GM19372 (cell line): ENCODE data around the gene MAGI1.

Experiments
- ATAC-seq: cut with Tn5 transposase; IDR thresholded peaks from one replicate; pipeline ENCODE4 v1.9.1; 2021; ENCODE audit warnings: mild to moderate bottlenecking, low read depth, moderate library complexity; ENCODE audit not compliant: unreplicated experiment

Gene MAGI1

DNA sequence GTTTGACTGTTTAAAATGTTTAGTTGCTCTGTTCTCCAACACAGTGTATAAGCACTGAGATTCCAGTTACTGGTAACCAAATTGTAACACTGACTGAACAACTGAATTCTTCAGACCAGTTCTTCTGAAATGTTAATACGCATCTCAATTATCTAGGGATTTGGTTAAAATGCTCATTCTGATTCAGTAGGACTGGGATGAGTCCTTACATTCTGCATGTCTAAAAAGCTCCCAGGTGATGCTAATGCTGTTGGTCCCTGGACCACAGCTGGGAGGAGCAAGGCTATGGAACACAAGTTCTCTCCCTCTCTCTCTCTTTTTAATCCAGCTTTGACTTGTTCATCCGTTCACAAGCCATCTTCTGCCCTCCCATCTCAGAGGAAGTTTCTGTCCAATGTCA, 380.3 kb downstream of the MAGI1 start:
- no peak for ATAC-seq

GRCh38 chr3:65655061-65655460, 383.7 kb downstream of the MAGI1 start:
- no peak for ATAC-seq

DNA sequence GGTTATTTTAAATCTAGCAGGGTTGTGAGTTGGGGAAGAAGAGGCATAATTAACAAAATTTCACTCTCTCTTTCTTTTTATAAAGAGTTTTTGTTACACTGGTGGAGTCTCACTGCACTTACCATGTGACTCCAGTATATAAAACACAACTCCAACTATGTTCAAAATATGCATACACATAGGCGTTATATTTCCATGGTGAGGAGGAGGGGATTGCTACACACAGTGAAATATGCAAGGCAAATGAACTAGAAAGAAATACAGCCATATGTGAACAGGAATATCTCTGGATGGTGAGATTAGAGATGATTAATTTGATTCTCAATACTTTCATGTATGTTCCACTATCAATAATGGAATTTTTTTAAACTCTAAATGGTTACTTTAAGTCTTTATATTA, 385.0 kb downstream of the MAGI1 start:
- ATAC-seq: no peak

DNA sequence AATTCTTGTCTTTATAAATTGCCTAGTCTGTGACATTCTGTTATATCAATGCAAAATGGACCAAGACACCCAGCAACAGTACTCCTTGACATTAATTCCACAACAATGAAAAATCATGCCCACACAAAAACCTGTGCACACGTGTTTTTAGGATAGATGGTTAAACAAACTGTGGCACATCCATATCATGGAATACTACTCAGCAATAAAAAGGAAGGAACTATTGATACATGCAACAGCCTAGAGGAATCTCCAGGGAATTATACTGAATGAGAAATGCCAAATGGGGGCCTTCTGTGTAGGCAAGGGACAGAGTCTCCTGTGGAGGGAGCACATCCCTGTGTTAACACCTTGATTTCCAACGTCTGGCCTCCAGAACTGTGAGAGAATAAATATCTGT, 388.5 kb downstream of the MAGI1 start:
- ATAC-seq: no peak

GRCh38 chr3:65647369-65647768, 391.3 kb downstream of the MAGI1 start:
- ATAC-seq: no peak

DNA sequence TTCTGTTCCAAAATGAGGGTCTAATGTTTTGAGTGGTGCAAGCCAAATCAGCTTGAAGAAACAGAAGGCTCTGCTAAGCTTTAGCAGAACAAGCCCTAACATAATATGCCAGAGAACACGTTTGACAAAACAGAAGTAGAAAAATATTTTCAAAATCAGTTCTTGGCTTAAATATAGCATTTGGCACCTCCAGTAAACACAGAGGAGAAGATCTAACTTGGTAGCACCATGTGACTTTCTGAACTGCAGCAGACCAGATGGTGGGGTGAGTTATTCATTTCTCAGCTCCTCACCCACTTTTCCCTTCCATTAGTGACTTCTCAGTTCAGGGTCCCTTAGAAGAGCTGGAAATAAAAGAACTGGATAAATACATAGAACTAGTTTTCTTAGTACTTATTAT, 395.8 kb downstream of the MAGI1 start:
- ATAC-seq: no peak

DNA sequence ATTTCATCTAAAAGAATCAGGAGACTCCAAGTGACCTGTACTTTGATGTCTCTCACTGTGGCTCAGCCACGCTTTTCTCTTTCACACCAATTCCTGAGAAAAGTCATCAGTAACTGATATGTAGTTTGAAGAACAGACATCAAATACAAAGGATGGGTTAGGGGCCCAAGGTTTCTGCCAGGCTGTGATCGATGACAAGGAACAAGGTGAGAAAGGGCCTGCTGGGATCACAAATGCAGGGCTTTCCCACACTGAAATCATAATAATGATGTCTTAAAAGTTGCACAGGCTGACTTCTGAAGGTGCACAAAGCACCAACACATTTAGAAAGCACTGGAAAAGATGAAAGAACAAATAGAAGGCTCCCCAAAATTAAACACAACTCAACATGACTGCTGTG, 396.9 kb downstream of the MAGI1 start:
- no peak for ATAC-seq

DNA sequence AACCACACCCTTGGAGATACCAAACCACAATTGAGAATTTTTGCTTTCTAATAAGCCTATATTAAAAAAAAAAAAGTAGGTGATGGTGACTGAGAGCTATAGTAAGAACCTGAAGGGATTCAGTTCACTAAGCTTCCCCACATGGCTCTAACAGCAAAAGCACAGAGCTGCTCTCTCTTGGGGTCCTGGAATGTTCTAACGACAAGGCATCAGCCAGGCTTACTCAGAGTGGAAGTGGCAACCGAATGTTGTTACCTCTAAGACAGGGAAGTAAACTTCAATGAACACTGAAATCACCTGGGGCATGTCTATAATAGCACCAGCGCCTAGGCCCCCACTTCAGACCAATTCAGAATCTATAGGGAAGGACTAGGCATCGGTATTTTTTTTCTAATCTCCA, 397.7 kb downstream of the MAGI1 start:
- ATAC-seq: no peak

DNA sequence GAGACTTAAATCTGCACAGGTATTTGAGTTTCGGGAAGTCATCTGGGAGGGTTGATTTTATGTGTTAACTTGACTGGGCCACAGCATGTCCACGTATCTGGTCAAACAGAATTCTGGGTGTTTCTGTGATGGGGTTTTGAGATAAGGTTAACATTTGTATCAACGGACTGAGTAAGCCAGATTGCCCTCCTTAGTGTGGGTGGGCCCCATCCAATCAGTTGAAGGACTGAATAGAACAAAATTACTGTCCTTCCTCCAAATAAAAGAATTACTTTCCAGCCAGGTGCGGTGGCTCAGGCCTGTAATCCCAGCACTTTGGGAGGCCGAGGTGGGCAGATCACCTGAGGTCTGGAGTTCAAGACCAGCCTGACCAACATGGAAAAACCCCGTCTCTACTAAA, 399.3 kb downstream of the MAGI1 start:
- ATAC-seq: no peak

DNA sequence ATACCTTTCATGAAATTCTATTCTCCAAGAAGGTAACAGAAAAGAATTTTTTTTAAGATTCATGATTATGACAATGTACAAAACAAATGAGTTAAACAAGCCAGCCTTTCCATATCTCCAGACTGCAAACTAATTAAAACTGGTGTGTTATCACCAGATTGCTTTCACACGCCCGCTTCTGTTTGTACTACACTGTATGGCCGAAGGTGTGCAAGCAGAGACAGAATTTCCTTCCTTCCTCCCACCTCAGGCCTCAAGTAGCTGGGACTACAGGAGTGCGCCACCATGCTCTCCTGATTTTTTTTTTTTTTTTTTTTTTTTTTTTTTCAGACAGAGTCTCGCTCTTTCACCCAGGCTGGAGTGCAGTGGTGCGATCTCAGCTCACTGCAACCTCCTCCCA, 400.4 kb downstream of the MAGI1 start:
- ATAC-seq: no peak

- no peak for ATAC-seq
Observed at GRCh38 chr3:65636326-65636725, 402.4 kb downstream of the MAGI1 start.

GRCh38 chr3:65635657-65636056, 403.1 kb downstream of the MAGI1 start:
- no peak for ATAC-seq

GRCh38 chr3:65633018-65633638, 405.6 kb downstream of the MAGI1 start:
- no peak for ATAC-seq

DNA sequence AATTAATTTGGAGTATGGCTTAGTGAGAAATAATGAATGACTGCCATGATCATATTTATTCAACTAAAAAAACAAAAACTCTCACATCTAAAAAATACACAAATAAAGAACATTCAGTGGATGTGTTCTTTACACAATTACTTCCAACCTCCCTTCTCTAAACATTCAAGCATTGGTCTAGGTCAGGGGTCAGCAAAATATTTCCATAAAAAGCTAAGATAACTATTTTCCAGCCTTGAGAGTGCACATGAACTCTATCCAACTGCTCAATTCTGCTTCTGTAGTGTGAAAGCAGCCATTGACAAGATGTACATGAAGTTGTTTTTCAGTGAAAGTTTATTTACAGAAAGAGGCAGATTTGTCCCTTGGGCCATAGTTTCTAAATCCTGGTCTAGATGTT, 406.3 kb downstream of the MAGI1 start:
- no peak for ATAC-seq

DNA sequence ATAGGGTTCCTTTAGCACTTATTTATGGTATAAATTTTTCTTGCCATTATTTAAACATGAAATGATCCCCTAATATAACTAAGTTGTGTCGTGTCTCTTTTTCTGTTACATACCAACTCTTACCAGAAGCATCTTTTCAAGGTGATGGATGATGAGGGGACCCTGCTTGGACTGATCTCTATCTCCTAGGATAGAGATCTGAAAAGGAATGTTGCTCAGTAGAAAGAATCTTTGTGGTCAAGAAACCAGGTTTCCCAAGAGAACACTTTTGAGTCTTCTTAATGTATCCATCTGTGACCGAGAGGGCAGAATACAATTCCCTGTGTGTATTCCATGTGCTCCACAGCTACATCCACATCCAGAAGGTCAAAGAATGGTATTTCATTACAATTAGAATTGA, 409.7 kb downstream of the MAGI1 start:
- ATAC-seq: no peak

DNA sequence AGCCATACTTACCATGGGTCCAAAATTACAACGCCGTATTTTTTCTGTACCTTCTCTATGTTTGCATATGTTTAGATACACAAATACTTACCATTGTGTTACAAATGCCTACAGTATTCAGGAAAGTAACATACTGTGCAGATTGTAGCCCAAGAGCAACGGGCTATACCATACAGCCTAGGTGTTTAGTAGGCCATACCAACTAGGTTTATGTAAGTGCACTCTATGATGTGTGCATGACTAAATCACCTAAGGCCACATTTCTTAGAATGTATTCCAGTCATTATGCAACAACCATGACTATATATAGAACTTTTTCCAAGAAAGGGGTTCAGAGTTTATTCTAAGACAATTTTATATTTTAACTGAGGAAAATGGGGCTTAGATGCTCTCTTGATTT, 411.7 kb downstream of the MAGI1 start:
- ATAC-seq: no peak

DNA sequence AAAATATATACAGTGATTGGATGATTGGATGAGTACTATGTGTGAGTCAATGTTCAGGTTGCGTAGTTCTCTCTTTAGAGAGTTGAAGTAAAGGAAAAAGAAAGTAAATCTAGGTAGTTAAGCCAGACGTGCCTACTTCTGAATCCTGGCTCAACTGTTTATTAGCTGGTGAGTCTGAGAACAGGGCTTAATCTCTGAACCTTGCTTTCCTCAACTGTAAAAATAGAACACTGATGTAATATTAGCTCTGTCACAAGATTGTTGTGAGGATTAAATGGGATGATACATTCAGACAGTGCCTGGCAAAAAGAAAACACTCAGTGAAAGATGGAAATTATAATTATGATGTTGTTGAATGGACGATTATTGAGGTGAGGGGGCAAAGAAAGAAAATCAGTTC, 413.4 kb downstream of the MAGI1 start:
- ATAC-seq: no peak

DNA sequence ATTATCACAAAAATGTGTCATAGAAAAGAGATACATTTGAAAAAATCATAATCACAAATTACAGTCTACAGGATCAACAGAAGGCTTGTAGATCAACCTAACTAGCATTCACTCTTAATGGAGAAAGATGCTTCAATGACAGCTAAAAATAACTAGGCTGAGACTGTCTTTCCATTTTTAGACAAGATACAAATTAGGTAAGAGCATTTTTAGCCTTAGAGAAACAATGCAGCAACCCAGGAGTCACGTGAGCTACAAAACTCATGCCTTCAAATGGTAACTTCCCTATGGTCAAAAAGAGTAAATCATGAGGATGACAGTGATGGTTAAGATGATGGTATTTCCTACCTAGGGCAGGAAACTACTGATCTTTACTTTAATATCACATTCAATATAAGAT, 415.4 kb downstream of the MAGI1 start:
- no peak for ATAC-seq

- no peak for ATAC-seq
Observed at GRCh38 chr3:65619888-65620287, 418.8 kb downstream of the MAGI1 start.

GRCh38 chr3:65619451-65619881, 419.3 kb downstream of the MAGI1 start:
- no peak for ATAC-seq

DNA sequence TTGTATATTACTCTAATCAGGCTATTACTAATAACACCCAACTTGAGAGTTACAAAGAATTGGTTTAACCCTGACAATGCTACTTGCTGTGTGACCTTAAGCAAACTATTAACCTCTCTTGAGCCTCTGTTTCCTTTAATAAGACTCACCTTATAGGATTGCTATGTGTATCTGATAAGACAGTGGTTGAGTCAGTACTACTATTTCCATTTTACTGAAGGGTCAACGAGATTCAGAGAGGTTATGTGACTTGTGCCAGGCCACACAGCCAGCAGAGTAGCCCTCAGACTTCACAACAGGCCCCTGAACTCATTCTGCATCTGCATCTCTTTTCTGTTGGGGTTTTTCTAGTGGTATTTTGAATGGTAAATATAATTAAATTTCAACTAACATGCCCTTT, 420.1 kb downstream of the MAGI1 start:
- ATAC-seq: no peak

GRCh38 chr3:65617787-65618186, 420.9 kb downstream of the MAGI1 start:
- ATAC-seq: no peak

- no peak for ATAC-seq
Observed at GRCh38 chr3:65617209-65617608, 421.5 kb downstream of the MAGI1 start.
